ENCODE results near the gene MOB1B. TPM values are rescaled to one million over a fixed set of nuclear protein-coding genes. Genes with fewer than 3 reads are reported as not detected.

Gene MOB1B
- total and polyA plus RNA-seq, 10 of the 15 experiments (the other 5 are each of a cell fraction or from before 2014, with no cell fraction given): 1.9 to 11.4 (median 6.1) TPM

- no peak for TF ChIP-seq CEBPZ (IDR thresholded peaks at IDR 0.05; ENCODE audit: low read depth, low read length)
- TF ChIP-seq ZBTB33 (IDR thresholded peaks at IDR 0.05): no peak
- no peak for TF ChIP-seq USF1 (IDR thresholded peaks at IDR 0.05; ENCODE audit: borderline replicate concordance, extremely low read length, insufficient read depth, low read depth, low read length)
- TF ChIP-seq ZNF24 (IDR thresholded peaks at IDR 0.05): no peak
- no peak for TF ChIP-seq FOS (IDR thresholded peaks at IDR 0.05; ENCODE audit: borderline replicate concordance, extremely low read depth, insufficient read length)
- no peak for TF ChIP-seq E4F1 (IDR thresholded peaks at IDR 0.05; ENCODE audit: borderline replicate concordance, partially characterized antibody)
- TF ChIP-seq TCF7 (IDR thresholded peaks at IDR 0.05; ENCODE audit: borderline replicate concordance): no peak
- TF ChIP-seq IRF5 (IDR thresholded peaks at IDR 0.05; ENCODE audit: borderline replicate concordance): no peak
- peak; percentile 82 for TF ChIP-seq RUNX3 (IDR thresholded peaks at IDR 0.05; ENCODE audit: low read length)
- no peak for TF ChIP-seq ESRRA (IDR thresholded peaks at IDR 0.05; ENCODE audit: low read length)
- TF ChIP-seq FOXK2 (IDR thresholded peaks at IDR 0.05): no peak
- TF ChIP-seq SMAD1 (IDR thresholded peaks at IDR 0.05; ENCODE audit: low read depth, partially characterized antibody): no peak
- TF ChIP-seq BRCA1 (IDR thresholded peaks at IDR 0.05; ENCODE audit: low read depth, low read length): no peak
- TF ChIP-seq ZNF384 (IDR thresholded peaks at IDR 0.05; ENCODE audit: borderline replicate concordance, low read depth, low read length): peak; percentile 58
- 0 out of 2 replicates have a peak, but pooled peaks have one; percentile 40 for TF ChIP-seq MEF2A (IDR thresholded peaks at IDR 0.05; ENCODE audit: insufficient read depth, low read depth, low read length)
- TF ChIP-seq EP300 (IDR thresholded peaks at IDR 0.05; ENCODE audit: borderline replicate concordance in 1 of 2, control insufficient read depth in 1 of 2, low read depth in 2 of 2, low read length in 2 of 2): no peak
- TF ChIP-seq FOXM1 (IDR thresholded peaks at IDR 0.05; ENCODE audit: low read depth, low read length): no peak
- no peak for TF ChIP-seq TCF12 (IDR thresholded peaks at IDR 0.05; ENCODE audit: low read depth, low read length)
- no peak for TF ChIP-seq MTA2 (IDR thresholded peaks at IDR 0.05; ENCODE audit: low read depth)
Measured at GRCh38 chr4:70994387-70995099, 92.4 kb downstream of the MOB1B start (continued).
